Measurements from ENCODE around the gene TRPV3. TPM values are rescaled to one million over a fixed set of nuclear protein-coding genes. Genes with fewer than 3 reads are reported as not detected.

The TRPV3 gene
- total and polyA plus RNA-seq, 2 of the 8 experiments (the other 6 are each of a cell fraction or from before 2014, with no cell fraction given) = 0.56 to 1.0 TPM

DNA sequence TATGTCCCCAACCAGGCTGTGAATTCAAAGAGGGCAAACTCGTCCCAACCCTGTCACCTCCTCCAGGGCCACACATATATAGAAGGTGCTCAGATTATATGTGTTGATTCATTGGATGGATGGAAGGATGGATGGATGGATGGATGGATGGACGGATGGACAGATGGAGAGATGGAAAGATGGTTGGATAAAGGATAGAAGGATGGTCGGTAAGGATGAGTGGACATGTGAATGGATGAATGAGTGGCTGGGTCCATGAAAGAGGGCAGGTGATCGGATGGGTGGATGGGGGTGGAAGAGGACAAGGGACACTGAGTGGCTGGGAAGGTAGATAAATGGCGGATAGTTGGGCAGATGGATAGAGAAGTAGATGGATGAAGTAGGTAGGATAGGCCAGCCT, 30.1 kb downstream of the TRPV3 start:
- Histone ChIP-seq H3K56ac (replicated peaks; ENCODE audit: insufficient read length, low read depth, low read length) (no peak overlapping the region), H4K91ac (replicated peaks; ENCODE audit: insufficient read length, low read length) (no peak overlapping the region), H3K18ac (ENCODE audit: extremely low read depth, low read length) (no peak overlapping the region), H3K79me1 (ENCODE audit: low read depth, low read length) (no peaks in the 10 kb centered on the region), H3K23ac (ENCODE audit: insufficient read length) (no peak overlapping the region), H3K23me2 (ENCODE audit: low read depth, low read length) (peaks cover 3% of the 10 kb centered on the region; the same call in 1 of the 2 replicates), H3K4me1 (replicated peaks in 1 of 4; ENCODE audit: control insufficient read depth in 3 of 4, insufficient read depth in 4 of 4, low read length in 3 of 4) (peaks cover 0 to 13% (median 4%) of the 10 kb centered on the region in 4 experiments; a peak in 5 of 7 replicates), H2BK15ac (ENCODE audit: low read length) (no peak overlapping the region), H3K27me3 (replicated peaks in 1 of 4; ENCODE audit: control insufficient read depth in 3 of 4, extremely low read depth in 1 of 4, insufficient read depth in 3 of 4, low read length in 3 of 4) (no peaks in the 10 kb centered on the region), H2BK5ac (ENCODE audit: low read depth, low read length) (no peak overlapping the region), H3K27ac (ENCODE audit: low read depth, low read length) (no peak overlapping the region), H2BK12ac (ENCODE audit: low read depth, low read length) (no peak overlapping the region), H3K4me2 (ENCODE audit: insufficient read depth in 1 of 2, low read depth in 2 of 2, low read length in 2 of 2) (no peak overlapping the region), H2AK5ac (ENCODE audit: low read depth, low read length) (no peak overlapping the region), H3K36me3 (ENCODE audit: control insufficient read depth in 2 of 4, insufficient read depth in 4 of 4, low read length in 3 of 4) (no peaks in the 10 kb centered on the region), H4K5ac (ENCODE audit: insufficient read length, low read depth, low read length) (no peak overlapping the region), H2BK120ac (replicated peaks; ENCODE audit: low read depth, low read length) (no peak overlapping the region), H3K14ac (ENCODE audit: insufficient read length) (no peak overlapping the region), H4K8ac (ENCODE audit: extremely low read depth, insufficient read depth, low read length) (no peak overlapping the region), H3K79me2 (ENCODE audit: control insufficient read depth in 1 of 2, insufficient read depth in 2 of 2, low read length in 2 of 2) (no peaks in the 10 kb centered on the region), H4K20me1 (replicated peaks in 1 of 2; ENCODE audit: control insufficient read depth in 1 of 2, insufficient read depth in 2 of 2, low read length in 2 of 2) (no peaks in the 10 kb centered on the region), H2BK20ac (ENCODE audit: low read length) (no peak overlapping the region), H3K9ac (replicated peaks in 1 of 4; ENCODE audit: extremely low read depth in 1 of 4, low read depth in 3 of 4, low read length in 3 of 4) (no peak overlapping the region), H3K9me3 (ENCODE audit: insufficient read depth in 2 of 2, low read depth in 1 of 2, low read length in 1 of 2) (no peaks in the 10 kb centered on the region), H3K4me3 (ENCODE audit: extremely low read depth in 1 of 4, insufficient read depth in 2 of 4, low read depth in 3 of 4, low read length in 4 of 4) (no peak overlapping the region), H2AFZ (ENCODE audit: low read length) (no peak overlapping the region), H3K4ac (replicated peaks; ENCODE audit: insufficient read length, low read depth, low read length) (no peak overlapping the region)
- POLR2A ChIA-PET (ENCODE audit: partially characterized antibody) = no interaction called here
- WGBS, 2 experiments (ENCODE audit: extremely low coverage in 1 of 2, insufficient coverage in 1 of 2, insufficient read length in 1 of 2, insufficient replicate concordance in 2 of 2, low coverage in 1 of 2, low lambda C conversion rate in 2 of 2, missing lambda C conversion rate in 1 of 2) = 89 to 100% methylated on average over 2 to 5 of the region's 5 CpGs
- DNase-seq (ENCODE audit: low read depth in 1 of 2, low spot score in 2 of 2) = no peak
- FAIRE-seq = no peak
- CTCF ChIA-PET (ENCODE audit: partially characterized antibody) = no interaction called here
- TF ChIP-seq TCF12 (IDR thresholded peaks at IDR 0.05; ENCODE audit: low read depth, low read length) = no peak
- no peak for TF ChIP-seq POLR2A (IDR thresholded peaks at IDR 0.05; ENCODE audit: control extremely low read depth in 1 of 2, low read depth in 2 of 2, low read length in 2 of 2)
- no peak for TF ChIP-seq JUND (IDR thresholded peaks at IDR 0.05; ENCODE audit: low read length)

Data from H1 (cell line).